ENCODE results near the gene LPCAT3. TPM values are rescaled to one million over a fixed set of nuclear protein-coding genes. Genes with fewer than 3 reads are reported as not detected.

The LPCAT3 gene
- total and polyA plus RNA-seq, 11 donors: 19.9 to 66.3 (median 43.4) TPM

- ATAC-seq (peak in 2 of 4 donors; percentile 34), DNase-seq (no peak)
- no peak for TF ChIP-seq POLR2A (IDR thresholded peaks at IDR 0.05)
- TF ChIP-seq CTCF (IDR thresholded peaks at IDR 0.05): no peak
- Histone ChIP-seq H3K4me1 (peaks cover 0 to 20% (median 3%) of the 10 kb centered on the region in 12 donors), H3K36me3 (peaks cover 0 to 57% (median 32%) of the 10 kb centered on the region in 9 donors), H3K4me3 (no peak overlapping the region), H3K27me3 (no peaks in the 10 kb centered on the region), H3K27ac (peak overlapping the region in 1 of 12 donors; percentile 28), H3K9me3 (no peaks in the 10 kb centered on the region)
- 41 to 48% (median 44%) methylated on average over 2 of the region's 2 CpGs for WGBS, 4 donors
- intact Hi-C loops (cut with DNase I): no loop called here
Measured at GRCh38 chr12:6996040-6996441, 22.2 kb downstream of the LPCAT3 start.

- peak overlapping the region in 1 of 12 donors; percentile 69 for H3K27ac ChIP-seq
- peaks cover 0 to 67% (median 40%) of the 10 kb centered on the region in 9 donors for H3K36me3 ChIP-seq
- no peaks in the 10 kb centered on the region for H3K9me3 ChIP-seq
- DNase-seq (no peak), ATAC-seq (no peak)
- no peaks in the 10 kb centered on the region for H3K27me3 ChIP-seq
- H3K4me1 ChIP-seq: peaks cover 0 to 5% (median 0%) of the 10 kb centered on the region in 12 donors
- WGBS, 4 donors: 84 to 95% (median 91%) methylated on average over 11 of the region's 11 CpGs
- TF ChIP-seq CTCF (IDR thresholded peaks at IDR 0.05) (no peak), POLR2A (IDR thresholded peaks at IDR 0.05) (no peak)
- intact Hi-C loops (cut with DNase I): no loop called here
- H3K4me3 ChIP-seq: no peak overlapping the region
Measured at GRCh38 chr12:6987956-6988553, 30.2 kb downstream of the LPCAT3 start.

GRCh38 chr12:6982532-6982931 is 35.7 kb downstream of the LPCAT3 start:
- no peak overlapping the region for H3K27ac ChIP-seq
- H3K4me1 ChIP-seq: peaks cover 0 to 17% (median 0%) of the 10 kb centered on the region in 12 donors
- H3K27me3 ChIP-seq: no peaks in the 10 kb centered on the region
- intact Hi-C loops (cut with DNase I): no loop called here
- WGBS, 4 donors: 85 to 89% (median 89%) methylated on average over 7 of the region's 7 CpGs
- ATAC-seq: no peak
- H3K9me3 ChIP-seq: no peaks in the 10 kb centered on the region
- TF ChIP-seq POLR2A (IDR thresholded peaks at IDR 0.05) (no peak), CTCF (IDR thresholded peaks at IDR 0.05) (no peak)
- no peak overlapping the region for H3K4me3 ChIP-seq
- peaks cover 0 to 90% (median 65%) of the 10 kb centered on the region in 9 donors for H3K36me3 ChIP-seq
- no peak for DNase-seq

- no peak for TF ChIP-seq CTCF (IDR thresholded peaks at IDR 0.05)
- TF ChIP-seq POLR2A (IDR thresholded peaks at IDR 0.05): no peak
- no peak for ATAC-seq
- no peak for DNase-seq
- Histone ChIP-seq H3K4me1 (peaks cover 0 to 17% (median 0%) of the 10 kb centered on the region in 12 donors), H3K9me3 (no peaks in the 10 kb centered on the region), H3K4me3 (no peak overlapping the region), H3K27me3 (no peaks in the 10 kb centered on the region), H3K27ac (no peak overlapping the region), H3K36me3 (peaks cover 0 to 90% (median 72%) of the 10 kb centered on the region in 9 donors)
- 92 to 93% (median 92%) methylated on average over 10 of the region's 10 CpGs for WGBS, 4 donors
- intact Hi-C loops (cut with DNase I): no loop called here
Measured at GRCh38 chr12:6981152-6982052, 36.9 kb downstream of the LPCAT3 start.
